Activated T-cell treated with anti-CD3 and anti-CD28 coated beads, Interleukin-2, amount 50 U/mL, for 4 hours (primary cell): Measurements from ENCODE around the gene PHOSPHO1. TPM values are rescaled to one million over a fixed set of nuclear protein-coding genes. Genes with fewer than 3 reads are reported as not detected.
"Not testable (repeated sequence)": the region's sequence is repeated elsewhere in the genome, so short reads cannot be mapped to it uniquely, and the experiment has no call there.

ENCODE experiments used
- ATAC-seq, 2 donors: fragments of 200-7000 bp; cut with Tn5 transposase; one replicate each; pipeline ENCODE4 v1.10.0; 2021
- DNase-seq: peaks from one replicate; pipeline ENCODE4 v3.0.0-alpha.2; 2020
- H3K27me3 Mint-ChIP-seq: one replicate; pipeline ENCODE4 v1.8.0; 2021; ENCODE audit warnings: low read depth, mixed read lengths
- H3K36me3 Mint-ChIP-seq: one replicate; pipeline ENCODE4 v1.8.0; 2022; ENCODE audit warnings: mixed read lengths; ENCODE audit not compliant: insufficient read depth
- H3K4me1 Mint-ChIP-seq: one replicate; pipeline ENCODE4 v1.8.0; 2021; ENCODE audit warnings: low read depth, mixed read lengths
- H3K4me3 Mint-ChIP-seq: one replicate; pipeline ENCODE4 v1.8.0; 2021; ENCODE audit warnings: mild to moderate bottlenecking, moderate library complexity, mixed read lengths
- H3K9me3 Mint-ChIP-seq: one replicate; pipeline ENCODE4 v1.8.0; 2021; ENCODE audit warnings: mixed read lengths
- total RNA-seq, 3 donors: library from RNA; stranded (reverse); gene quantifications; one replicate each; pipeline ENCODE4 v1.2.1, GENCODE V29; 2021

The PHOSPHO1 gene
- under 1 TPM in 1 of 3 donors, not detected in 2; 0.23 TPM for total RNA-seq

DNA sequence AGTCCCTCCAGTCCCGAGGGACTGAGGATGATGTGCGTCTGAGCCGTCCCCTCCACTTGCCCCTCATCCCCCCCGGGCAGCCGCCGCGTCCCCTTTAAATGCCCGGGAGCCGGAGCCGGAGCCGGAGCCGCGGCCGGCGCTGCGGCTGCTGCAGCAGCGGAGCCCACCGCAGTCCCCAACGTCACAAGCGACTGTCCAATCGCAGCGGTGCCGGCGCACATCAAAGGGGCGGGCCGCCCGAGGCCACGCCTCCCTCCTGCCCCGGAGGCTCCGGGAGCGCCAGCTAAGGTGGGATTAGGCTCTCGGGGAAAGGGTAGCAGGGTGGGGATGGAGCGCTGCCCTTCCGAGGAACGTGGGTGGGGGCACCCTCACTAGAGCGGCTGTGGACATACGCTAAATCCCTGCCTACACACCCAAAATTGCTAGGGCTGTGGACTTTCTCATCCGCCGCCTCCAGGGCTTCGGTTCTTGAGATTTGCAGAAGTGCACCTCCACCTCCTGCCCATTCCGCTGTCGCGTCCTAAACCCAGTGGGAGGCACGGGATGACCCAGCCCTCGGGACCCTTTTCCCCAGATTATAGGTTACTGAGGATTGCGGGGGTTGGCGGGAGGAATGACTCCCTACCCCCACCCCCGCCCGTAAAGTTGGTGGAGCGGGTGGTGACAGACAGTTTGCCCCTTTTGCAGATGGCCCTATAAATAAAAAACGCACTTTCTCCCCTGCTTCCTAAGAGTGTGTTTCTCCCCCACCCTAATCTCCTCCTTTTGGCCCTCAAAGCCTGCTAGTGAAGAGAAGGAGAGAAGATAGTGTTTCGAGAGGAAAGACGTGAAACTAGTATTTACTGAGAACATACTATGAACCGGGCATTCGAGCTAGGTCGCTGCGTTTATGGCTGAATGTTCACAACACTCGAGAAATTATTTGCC lies at the start of gene PHOSPHO1:
PHOSPHO1 (minus strand) TSS at position 152 of the 927 bp plus-strand sequence. CDS start 4,096 bp downstream, outside the sequence.
- ATAC-seq (peak; percentile 97 to 99), DNase-seq (peak; percentile 80)
- H3K27me3 Mint-ChIP-seq = peaks cover 16% of the 10 kb centered on the region
- peak within 1 kb of the TSS; percentile 76 for H3K4me3 Mint-ChIP-seq
- peaks cover 14% of the 10 kb centered on the region for H3K4me1 Mint-ChIP-seq
- no peaks in the 10 kb centered on the region for H3K9me3 Mint-ChIP-seq
- H3K36me3 Mint-ChIP-seq = no peaks in the 10 kb centered on the region

- DNase-seq (no peak), ATAC-seq (no peak)
- no peaks in the 10 kb centered on the region for H3K36me3 Mint-ChIP-seq
- H3K27me3 Mint-ChIP-seq = peaks cover 4% of the 10 kb centered on the region
- H3K4me1 Mint-ChIP-seq = no peaks in the 10 kb centered on the region
- no peaks in the 10 kb centered on the region for H3K9me3 Mint-ChIP-seq
- H3K4me3 Mint-ChIP-seq = no peak overlapping the region
These were observed 49.5 kb upstream of the PHOSPHO1 start for GRCh38 chr17:49280061-49280460.

DNA sequence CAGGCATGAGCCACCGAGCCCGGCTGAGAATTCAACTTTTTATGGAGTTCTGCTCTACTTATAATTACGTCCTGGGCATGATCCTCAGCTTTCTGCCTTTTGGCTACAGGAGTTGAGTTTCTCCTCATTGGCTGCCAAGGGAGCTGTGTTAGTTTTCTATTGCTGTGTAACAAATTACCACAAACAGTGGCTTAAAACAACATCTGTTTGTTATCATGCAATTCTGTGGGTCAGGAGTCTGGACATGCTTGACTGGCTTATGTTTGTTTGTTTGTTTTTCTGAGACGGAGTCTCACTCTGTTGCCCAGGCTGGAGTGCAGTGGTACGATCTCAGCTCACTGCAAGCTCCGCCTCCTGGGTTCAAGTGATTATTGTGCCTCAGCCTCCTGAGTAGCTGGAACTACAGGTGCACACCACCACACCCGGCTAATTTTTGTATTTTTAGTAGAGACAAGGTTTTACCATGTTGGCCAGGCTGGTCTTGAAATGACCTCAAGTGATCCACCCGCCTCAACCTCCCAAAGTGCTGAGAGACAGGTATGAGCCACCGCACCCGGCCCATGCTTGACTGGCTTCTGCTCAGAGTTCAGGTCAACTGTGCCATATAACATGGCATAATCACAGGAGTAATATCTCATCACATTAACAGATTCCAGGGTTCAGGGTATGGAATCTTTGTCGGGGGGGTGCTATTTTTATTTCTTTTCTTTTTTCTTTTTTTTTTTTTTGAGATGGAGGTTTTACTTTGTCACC lies 48.9 kb upstream of the PHOSPHO1 start:
- H3K4me1 Mint-ChIP-seq, H3K36me3 Mint-ChIP-seq, DNase-seq, H3K27me3 Mint-ChIP-seq, H3K9me3 Mint-ChIP-seq, H3K4me3 Mint-ChIP-seq, ATAC-seq: not testable (repeated sequence)

DNA sequence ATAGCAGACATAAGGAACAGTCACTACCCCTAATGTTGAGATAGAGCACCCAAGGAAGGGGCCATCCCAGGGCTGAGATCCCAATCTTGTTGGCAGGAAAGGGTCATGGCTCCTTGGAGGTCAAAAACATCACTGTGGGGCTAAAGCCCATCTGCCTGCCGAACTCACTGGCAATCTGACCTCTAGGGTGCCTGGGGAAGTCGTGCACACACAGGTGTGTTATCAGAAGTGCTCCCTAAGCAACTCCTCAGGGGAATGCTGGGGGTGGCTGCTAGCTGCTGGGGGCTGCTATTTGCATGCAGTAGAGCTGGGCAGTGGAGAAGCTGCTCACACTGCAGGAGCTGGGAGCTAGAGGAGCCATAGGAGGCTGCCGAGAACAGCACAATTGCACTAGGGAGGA lies 47.5 kb upstream of the PHOSPHO1 start:
- Mint-ChIP-seq H3K36me3 (no peaks in the 10 kb centered on the region), H3K27me3 (peaks cover 4% of the 10 kb centered on the region), H3K9me3 (no peaks in the 10 kb centered on the region), H3K4me3 (no peak overlapping the region), H3K4me1 (no peaks in the 10 kb centered on the region)
- DNase-seq (no peak), ATAC-seq (no peak)

DNA sequence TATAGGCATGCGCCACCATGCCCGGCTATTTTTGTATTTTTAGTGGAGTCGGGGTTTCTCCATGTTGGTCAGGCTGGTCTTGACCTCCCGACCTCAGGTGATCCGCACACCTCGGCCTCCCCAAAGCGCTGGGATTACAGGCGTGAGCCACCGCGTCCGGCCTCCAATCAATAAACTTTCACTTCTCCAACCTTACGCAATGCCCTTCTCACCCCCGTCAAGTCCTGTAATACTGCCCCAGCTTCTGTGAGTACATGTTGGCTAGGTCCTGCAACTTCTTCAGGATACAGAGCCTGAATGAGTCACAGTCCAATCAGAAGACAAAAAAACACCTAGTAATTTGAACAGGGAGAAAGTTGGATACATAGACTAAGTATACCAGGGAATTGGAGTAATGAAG lies 47.1 kb upstream of the PHOSPHO1 start:
- H3K36me3 Mint-ChIP-seq = no peaks in the 10 kb centered on the region
- H3K27me3 Mint-ChIP-seq = peaks cover 3% of the 10 kb centered on the region
- no peak overlapping the region for H3K4me3 Mint-ChIP-seq
- H3K4me1 Mint-ChIP-seq = no peaks in the 10 kb centered on the region
- ATAC-seq (no peak), DNase-seq (no peak)
- H3K9me3 Mint-ChIP-seq = no peaks in the 10 kb centered on the region

GRCh38 chr17:49275981-49276380 lies 45.4 kb upstream of the PHOSPHO1 start:
- not testable (repeated sequence) for DNase-seq, H3K4me3 Mint-ChIP-seq, H3K4me1 Mint-ChIP-seq, H3K27me3 Mint-ChIP-seq, H3K36me3 Mint-ChIP-seq, H3K9me3 Mint-ChIP-seq, ATAC-seq

DNA sequence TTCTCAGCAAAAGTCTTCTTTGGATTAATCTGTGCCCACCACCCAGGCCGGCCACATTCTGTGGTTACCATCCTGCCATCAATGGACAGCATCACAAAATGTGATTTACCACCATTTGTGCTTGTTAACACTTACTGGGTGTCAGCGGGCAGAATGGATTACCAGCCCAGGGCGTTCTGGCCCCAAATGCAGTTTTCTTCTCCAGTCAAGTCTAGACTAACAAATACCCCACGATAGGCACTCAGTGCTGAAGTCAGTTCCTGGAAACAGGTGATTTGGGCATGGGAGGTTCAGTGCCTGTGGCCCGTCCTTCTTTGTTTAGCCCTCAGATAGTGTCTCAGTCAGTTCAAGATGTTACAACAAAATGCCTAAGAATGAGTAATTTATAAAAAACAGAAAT lies 38.8 kb upstream of the PHOSPHO1 start:
- H3K27me3 Mint-ChIP-seq = no peaks in the 10 kb centered on the region
- H3K4me3 Mint-ChIP-seq = no peak overlapping the region
- no peak for DNase-seq
- H3K9me3 Mint-ChIP-seq = no peaks in the 10 kb centered on the region
- H3K4me1 Mint-ChIP-seq = no peaks in the 10 kb centered on the region
- no peak for ATAC-seq
- H3K36me3 Mint-ChIP-seq = no peaks in the 10 kb centered on the region

- Mint-ChIP-seq H3K36me3 (no peaks in the 10 kb centered on the region), H3K27me3 (no peaks in the 10 kb centered on the region), H3K4me3 (no peak overlapping the region), H3K4me1 (no peaks in the 10 kb centered on the region), H3K9me3 (no peaks in the 10 kb centered on the region)
- ATAC-seq (no peak), DNase-seq (no peak)
These were observed 37.3 kb upstream of the PHOSPHO1 start for GRCh38 chr17:49267912-49268311.

DNA sequence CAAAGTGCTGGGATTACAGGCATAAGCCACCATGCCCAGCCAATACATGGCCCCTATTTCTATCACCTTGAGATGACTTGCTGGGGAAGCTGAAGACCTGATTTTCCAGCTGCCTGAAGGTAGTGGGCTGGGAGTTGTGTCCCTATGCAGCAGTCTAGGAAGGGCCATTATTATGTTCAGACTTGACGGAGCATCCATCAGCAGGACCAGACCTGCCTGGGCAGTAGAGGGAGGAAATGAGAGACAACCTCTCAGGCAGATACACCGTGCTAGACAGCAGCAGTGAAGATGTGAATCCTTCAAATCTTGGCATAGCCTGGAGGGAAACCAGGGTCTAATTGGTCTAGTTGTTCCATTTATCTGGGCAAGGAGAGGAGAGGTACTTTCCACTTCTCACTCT lies 35.6 kb upstream of the PHOSPHO1 start:
- Mint-ChIP-seq H3K9me3 (no peaks in the 10 kb centered on the region), H3K4me3 (no peak overlapping the region), H3K27me3 (no peaks in the 10 kb centered on the region), H3K4me1 (peaks cover 1% of the 10 kb centered on the region), H3K36me3 (no peaks in the 10 kb centered on the region)
- DNase-seq = no peak
- ATAC-seq = no peak

GRCh38 chr17:49261540-49261939 lies 31.0 kb upstream of the PHOSPHO1 start:
- not testable (repeated sequence) for H3K27me3 Mint-ChIP-seq, DNase-seq, ATAC-seq, H3K4me3 Mint-ChIP-seq, H3K36me3 Mint-ChIP-seq, H3K9me3 Mint-ChIP-seq
- H3K4me1 Mint-ChIP-seq = peaks cover 13% of the 10 kb centered on the region

- DNase-seq = no peak
- peak in 1 of 2 donors; percentile 6 for ATAC-seq
- peaks cover 13% of the 10 kb centered on the region for H3K4me1 Mint-ChIP-seq
- no peaks in the 10 kb centered on the region for H3K36me3 Mint-ChIP-seq
- peak overlapping the region; percentile 83 for H3K4me3 Mint-ChIP-seq
- H3K27me3 Mint-ChIP-seq = no peaks in the 10 kb centered on the region
- no peaks in the 10 kb centered on the region for H3K9me3 Mint-ChIP-seq
These were observed 30.3 kb upstream of the PHOSPHO1 start for GRCh38 chr17:49260817-49261291.

DNA sequence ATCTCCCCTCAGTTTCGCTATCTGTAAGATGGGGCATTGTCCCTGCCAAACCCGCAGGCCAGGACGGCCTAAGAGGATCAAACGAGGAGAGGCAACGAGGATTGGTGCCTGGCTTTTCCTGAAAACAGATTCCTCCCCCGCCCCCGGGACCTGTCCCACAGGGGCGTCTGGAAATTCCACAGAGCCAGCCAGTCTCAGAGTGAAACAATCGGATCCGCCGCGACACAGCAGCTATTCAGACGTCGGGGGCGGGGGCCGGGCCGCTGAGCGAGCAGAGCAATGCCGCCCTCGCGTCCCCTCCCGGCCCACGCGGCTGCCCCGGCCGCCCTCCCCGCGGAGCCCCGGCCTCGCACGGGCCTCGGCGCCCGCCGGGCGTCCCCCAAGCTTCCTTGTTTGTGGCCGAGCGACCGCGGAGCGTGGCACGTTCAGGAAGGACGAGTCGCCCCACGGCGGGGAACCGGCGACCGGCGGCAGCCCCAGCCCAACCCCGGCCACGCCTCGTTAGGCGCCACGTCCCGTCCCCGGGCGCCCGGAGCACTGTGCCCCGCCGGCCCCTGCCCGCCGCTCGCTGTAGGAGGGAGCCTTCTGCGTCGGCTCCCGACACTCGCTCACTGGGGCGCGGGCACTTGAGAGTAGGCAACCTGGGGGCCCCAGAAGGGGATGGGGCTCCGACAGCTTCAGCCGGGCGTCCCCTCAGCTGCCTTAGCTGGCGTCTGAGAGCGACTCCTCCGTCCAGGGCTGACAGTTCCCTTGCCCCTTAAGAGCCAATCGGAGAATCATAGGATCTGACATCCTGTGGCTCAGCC lies 29.6 kb upstream of the PHOSPHO1 start:
- Mint-ChIP-seq H3K9me3 (no peaks in the 10 kb centered on the region), H3K4me3 (peak overlapping the region; percentile 83), H3K27me3 (no peaks in the 10 kb centered on the region), H3K4me1 (peaks cover 13% of the 10 kb centered on the region), H3K36me3 (no peaks in the 10 kb centered on the region)
- DNase-seq (peak; percentile 58), ATAC-seq (peak; percentile 85 to 86)

GRCh38 chr17:49259663-49260010 lies 29.1 kb upstream of the PHOSPHO1 start:
- DNase-seq = no peak
- ATAC-seq = no peak
- Mint-ChIP-seq H3K27me3 (no peaks in the 10 kb centered on the region), H3K4me3 (peak overlapping the region; percentile 83), H3K4me1 (peaks cover 13% of the 10 kb centered on the region), H3K9me3 (no peaks in the 10 kb centered on the region), H3K36me3 (no peaks in the 10 kb centered on the region)

GRCh38 chr17:49258394-49258793 lies 27.8 kb upstream of the PHOSPHO1 start:
- Mint-ChIP-seq H3K4me3 (no peak overlapping the region), H3K4me1 (peaks cover 13% of the 10 kb centered on the region), H3K27me3 (no peaks in the 10 kb centered on the region), H3K36me3 (no peaks in the 10 kb centered on the region), H3K9me3 (no peaks in the 10 kb centered on the region)
- DNase-seq = no peak
- ATAC-seq = no peak
